ENCODE results near the gene PIGQ. TPM values are rescaled to one million over a fixed set of nuclear protein-coding genes. Genes with fewer than 3 reads are reported as not detected.

PIGQ gene
- total RNA-seq, 1 donor: 29.1 TPM

DNA sequence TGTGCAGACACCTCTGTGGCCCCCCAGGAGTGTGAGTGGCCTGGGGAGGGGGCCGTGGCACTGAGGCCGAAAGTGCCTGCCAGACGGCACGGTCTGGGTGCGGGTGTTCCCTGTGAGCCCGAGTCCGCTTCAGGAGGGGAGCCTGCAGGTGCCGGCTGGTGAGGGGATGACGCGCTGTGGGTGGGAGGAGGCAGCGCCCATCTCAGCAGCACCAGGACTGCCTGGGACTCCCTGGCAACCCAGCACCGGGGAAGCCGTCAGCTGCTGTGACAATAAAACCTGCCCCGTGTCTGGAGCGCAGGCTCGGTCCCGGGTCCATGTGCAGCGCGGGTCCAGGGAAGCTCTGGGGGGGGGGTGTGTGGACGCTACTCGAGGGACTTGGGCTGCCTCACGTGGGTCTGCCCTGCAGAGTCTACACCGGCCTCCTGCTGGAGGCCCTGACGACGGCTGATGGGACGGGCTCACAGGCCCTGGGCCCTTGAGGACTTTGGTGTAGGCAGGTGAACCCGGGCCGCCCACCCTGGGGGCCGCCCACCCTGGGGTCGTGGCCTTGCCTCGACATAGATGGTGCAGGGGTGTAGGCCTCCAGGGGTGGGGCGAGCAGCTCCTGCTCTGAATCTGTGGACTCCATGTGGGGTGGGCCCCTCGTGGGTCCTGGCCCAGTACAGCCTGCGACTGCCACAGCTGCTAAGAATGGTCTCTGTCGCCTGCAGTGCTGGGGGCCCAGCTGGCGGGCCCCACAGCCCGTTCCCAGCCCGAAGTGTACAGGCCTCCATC, 14.2 kb downstream of the PIGQ start:
- TF ChIP-seq, protein P1, sequence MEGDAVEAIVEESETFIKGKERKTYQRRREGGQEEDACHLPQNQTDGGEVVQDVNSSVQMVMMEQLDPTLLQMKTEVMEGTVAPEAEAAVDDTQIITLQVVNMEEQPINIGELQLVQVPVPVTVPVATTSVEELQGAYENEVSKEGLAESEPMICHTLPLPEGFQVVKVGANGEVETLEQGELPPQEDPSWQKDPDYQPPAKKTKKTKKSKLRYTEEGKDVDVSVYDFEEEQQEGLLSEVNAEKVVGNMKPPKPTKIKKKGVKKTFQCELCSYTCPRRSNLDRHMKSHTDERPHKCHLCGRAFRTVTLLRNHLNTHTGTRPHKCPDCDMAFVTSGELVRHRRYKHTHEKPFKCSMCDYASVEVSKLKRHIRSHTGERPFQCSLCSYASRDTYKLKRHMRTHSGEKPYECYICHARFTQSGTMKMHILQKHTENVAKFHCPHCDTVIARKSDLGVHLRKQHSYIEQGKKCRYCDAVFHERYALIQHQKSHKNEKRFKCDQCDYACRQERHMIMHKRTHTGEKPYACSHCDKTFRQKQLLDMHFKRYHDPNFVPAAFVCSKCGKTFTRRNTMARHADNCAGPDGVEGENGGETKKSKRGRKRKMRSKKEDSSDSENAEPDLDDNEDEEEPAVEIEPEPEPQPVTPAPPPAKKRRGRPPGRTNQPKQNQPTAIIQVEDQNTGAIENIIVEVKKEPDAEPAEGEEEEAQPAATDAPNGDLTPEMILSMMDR (IDR thresholded peaks at IDR 0.05; ENCODE audit: insufficient read depth, low read length): no peak
- no peak for DNase-seq (ENCODE audit: low read depth)

DNA sequence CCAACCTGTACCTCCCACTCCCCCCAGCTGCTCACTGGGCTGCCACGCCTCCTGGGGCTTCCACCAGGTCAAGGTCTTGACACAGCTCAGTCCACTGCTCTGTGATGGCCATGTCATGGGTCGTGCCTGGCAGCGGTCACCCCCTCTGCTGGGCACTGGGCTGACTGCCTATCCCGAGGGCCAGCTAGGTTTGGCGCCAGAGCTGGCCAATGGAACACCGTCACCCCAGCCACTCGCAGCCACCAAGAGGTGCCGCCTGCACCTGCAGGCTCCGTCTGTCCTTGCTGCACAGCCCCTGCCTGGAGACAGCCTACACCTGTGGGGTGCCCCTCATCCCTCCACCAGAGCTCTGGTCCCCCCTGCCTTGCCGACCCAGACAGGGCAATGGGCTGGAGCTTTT, 15.6 kb downstream of the PIGQ start:
- no peak overlapping the region for H3K4me3 ChIP-seq (ENCODE audit: low read depth, low read length)
- no peak for DNase-seq (ENCODE audit: low read depth)
- TF ChIP-seq, protein P1 (IDR thresholded peaks at IDR 0.05; ENCODE audit: insufficient read depth, low read length): no peak

More for the DNA sequence above, 14.2 kb downstream of the PIGQ start:
- H3K4me3 ChIP-seq (ENCODE audit: low read depth, low read length): no peak overlapping the region

DNA sequence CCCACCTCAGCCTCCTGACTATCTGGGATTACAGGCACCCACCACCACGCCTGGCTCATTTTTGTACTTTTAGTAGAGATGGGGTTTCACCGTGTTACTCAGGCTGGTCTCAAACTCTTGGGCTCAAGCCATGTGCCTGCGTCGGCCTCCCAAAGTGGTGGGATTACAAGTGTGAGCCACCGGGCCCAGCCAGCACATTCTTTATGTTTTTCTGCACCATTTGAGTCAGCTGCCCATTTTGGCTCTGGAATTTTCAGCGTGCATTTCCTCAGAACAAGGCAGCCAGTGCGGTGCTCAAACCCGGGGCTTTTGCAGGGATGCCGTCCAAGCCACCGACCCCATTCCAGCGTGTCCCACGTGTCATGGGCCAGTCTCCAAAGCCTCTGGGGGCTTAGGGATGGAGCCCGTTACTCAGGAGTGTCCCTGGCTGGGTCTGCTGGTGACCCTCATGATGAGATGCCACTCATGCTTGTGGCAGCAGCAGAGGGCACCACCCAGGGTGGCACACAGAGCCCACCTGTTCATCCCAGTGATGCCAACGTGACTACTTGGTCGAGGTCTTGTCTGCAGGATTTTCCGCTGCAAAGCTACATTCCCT, 16.4 kb downstream of the PIGQ start:
- peak; percentile 55 for DNase-seq (ENCODE audit: low read depth)
- TF ChIP-seq, protein P1 (IDR thresholded peaks at IDR 0.05; ENCODE audit: insufficient read depth, low read length): no peak
- no peak overlapping the region for H3K4me3 ChIP-seq (ENCODE audit: low read depth, low read length)

DNA sequence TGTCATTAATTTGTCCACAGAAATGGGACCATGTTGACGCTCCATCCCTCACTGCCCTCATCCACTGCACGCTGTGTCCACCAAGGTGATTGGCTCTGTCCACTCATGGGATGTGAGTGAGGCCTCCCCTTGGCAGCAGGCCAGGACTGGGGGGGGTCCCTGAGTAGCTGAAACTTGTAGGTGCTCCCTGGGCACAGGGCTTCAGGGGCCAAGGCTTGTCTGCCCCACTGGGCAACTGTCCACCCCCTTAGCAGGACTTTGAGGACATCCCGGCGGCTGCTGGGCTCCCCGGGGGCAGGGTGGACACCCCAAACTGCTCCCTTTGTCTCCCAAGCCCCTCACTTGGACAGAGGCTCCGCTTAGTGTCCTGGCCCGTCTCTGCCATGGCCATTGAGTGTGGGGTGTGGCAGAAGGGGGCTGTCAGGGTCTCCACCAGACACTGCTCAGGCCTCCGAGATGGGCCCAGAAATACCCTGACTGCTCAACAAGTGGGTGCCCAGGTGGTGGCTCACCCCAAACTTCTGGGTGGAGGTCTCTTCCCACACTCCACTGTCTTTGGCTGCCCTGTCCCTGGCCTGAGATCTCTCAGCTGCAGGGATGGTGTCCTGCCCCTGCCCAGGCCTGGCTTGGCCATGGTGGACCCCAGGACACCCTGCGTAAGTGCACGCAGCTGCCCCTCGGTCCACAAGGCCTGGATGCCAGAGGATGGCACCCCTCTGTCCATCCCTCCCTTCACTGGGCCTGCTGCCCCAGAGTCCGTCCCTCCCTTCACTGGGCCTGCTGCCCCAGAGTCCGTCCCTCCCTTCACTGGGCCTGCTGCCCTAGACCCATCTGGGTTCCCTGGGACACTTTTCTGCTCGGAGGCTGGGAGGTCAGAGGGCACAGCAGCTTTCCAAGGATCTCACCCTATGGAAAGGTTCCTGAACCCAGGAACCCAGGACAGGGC, 17.1 kb downstream of the PIGQ start:
- DNase-seq (ENCODE audit: low read depth): peak; percentile 13
- H3K4me3 ChIP-seq (ENCODE audit: low read depth, low read length): no peak overlapping the region
- TF ChIP-seq, protein P1 (IDR thresholded peaks at IDR 0.05; ENCODE audit: insufficient read depth, low read length): no peak

DNA sequence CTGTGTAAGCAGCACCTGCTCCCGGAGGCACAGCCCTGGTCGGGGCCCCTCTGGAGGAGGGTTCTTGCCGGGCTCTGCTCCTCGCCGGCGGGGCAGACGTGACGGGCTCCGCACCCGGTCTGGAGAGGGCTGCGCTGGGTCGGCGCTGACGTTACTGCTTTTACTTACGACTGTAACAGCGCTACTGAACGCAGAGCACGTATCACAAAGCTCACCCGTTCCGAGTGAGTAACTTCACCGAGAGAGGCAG, 18.8 kb downstream of the PIGQ start:
- DNase-seq (ENCODE audit: low read depth): peak; percentile 62
- TF ChIP-seq, protein P1 (IDR thresholded peaks at IDR 0.05; ENCODE audit: insufficient read depth, low read length): no peak
- H3K4me3 ChIP-seq (ENCODE audit: low read depth, low read length): peak overlapping the region; percentile 84

DNA sequence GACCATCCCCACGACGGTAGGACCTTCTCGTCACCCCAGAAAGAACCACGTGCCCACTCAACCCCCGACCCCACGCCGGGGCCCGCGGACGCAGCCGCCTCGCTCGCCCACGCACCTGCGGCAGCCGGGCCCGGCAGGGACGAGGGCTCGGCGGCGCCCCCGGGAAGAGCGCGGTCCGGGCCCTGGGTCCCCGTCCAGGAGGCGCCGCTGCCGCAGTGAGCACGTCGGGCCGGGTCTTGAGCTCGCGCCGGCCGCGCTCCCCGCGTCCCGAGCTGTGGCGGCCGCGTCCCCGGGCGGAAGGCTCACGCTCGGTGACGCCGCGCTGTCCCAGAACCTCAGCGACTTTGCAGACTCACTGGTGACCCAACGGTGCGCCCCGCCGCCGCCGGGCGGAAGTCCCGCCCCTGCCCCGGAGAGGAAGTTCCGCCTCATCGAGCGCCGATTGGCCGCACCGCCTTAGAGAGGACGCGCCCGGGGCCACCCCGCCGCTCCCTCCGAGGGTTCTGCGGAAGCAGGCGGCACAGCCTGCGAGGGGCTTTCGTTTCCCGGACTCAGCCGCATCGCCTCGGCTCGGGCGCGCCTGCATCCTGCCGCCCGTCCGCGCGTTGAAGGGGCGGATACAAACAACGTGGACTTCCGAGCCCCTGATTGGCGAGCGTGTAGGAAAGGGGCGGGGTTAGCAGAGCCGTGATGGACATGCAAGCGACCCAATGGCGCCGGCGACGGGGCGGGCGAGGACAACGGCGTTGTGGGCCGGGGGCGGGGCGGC, 19.3 kb downstream of the PIGQ start:
- H3K4me3 ChIP-seq (ENCODE audit: low read depth, low read length): peak overlapping the region; percentile 84
- TF ChIP-seq, protein P1 (IDR thresholded peaks at IDR 0.05; ENCODE audit: insufficient read depth, low read length): no peak
- DNase-seq (ENCODE audit: low read depth): peak; percentile 95
